Hematopoietic multipotent progenitor cell treated with erythropoietin and hydrocortisone succinate and interleukin-3 and kit ligand, for 6 days (in vitro differentiated cells): Measurements from ENCODE around the gene CLPTM1L.
"Not testable (repeated sequence)": the region's sequence is repeated elsewhere in the genome, so short reads cannot be mapped to it uniquely, and the experiment has no call there.

Experiments
- DNase-seq: peaks from one replicate; pipeline ENCODE4 v3.0.0-alpha.2; 2015

CLPTM1L gene

DNA sequence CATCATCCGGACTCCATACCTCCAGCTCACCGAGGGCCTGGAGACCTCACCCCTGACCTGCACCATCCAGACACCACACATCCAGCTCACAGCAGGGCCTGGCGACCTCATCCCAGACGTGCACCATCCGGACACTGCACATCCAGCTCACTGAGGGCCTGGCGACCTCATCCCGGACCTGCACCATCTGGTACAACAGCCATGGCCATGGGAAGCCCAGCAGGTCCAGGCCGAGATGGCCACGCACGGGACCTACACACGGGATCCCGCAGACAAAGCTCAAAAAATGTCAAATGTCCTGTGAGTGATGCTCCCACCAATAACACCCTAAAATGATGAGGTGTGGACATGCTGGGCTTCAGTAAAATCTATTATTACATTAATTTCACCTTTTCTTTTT is 59.8 kb downstream of the CLPTM1L start:
- no peak for DNase-seq

GRCh38 chr5:1284336-1284970 is 60.4 kb downstream of the CLPTM1L start:
- DNase-seq = not testable (repeated sequence)

- DNase-seq = not testable (repeated sequence)
Measured at GRCh38 chr5:1283729-1284041, 61.2 kb downstream of the CLPTM1L start.

- DNase-seq = not testable (repeated sequence)
Measured at GRCh38 chr5:1282993-1283728, 61.7 kb downstream of the CLPTM1L start.

- no peak for DNase-seq
Measured at GRCh38 chr5:1282131-1282992, 62.5 kb downstream of the CLPTM1L start.

- DNase-seq = no peak
Measured at GRCh38 chr5:1281038-1281882, 63.6 kb downstream of the CLPTM1L start.

GRCh38 chr5:1280177-1281037 is 64.5 kb downstream of the CLPTM1L start:
- DNase-seq = no peak

GRCh38 chr5:1279443-1280151 is 65.3 kb downstream of the CLPTM1L start:
- DNase-seq = no peak

- no peak for DNase-seq
Measured at GRCh38 chr5:1278656-1279442, 66.0 kb downstream of the CLPTM1L start.

DNA sequence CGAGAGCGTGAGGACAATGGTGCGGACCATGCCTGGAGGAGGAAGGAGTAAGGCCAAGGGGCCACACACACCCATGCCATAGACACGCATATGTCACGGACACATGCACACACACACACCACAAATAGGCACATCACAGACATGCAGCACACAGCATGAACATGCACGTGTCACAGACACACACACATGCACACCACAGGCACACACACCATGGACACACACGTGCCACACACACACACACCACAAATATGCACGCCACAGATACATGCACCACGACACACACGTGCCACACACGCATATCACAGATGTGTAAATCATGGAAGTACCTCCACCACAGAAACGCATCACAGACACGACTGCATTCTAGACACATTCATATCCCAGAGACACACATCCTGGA is 66.7 kb downstream of the CLPTM1L start:
- DNase-seq = no peak

DNA sequence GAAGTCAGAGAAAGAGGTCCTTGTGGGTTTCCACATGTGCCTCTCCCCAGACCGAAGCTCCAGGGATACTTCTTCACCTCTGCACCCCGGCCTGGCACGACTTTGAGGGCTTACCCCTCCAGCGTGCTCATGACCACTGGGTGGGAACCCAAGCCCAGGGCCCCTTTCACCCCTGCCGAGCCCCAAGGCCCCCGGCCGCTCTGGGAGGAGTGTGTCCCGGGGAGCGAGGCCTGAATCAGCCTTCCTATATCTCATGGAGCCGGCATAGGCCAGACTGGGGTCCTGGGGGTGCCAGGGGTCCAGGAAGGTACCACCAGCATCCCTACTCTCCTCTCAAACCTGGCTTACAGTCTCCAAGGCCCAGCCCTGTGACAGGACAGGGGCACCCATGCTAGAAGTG is 67.1 kb downstream of the CLPTM1L start:
- DNase-seq = no peak

- DNase-seq = no peak
Measured at GRCh38 chr5:1277331-1277730, 67.6 kb downstream of the CLPTM1L start.

GRCh38 chr5:1276930-1277329 is 68.0 kb downstream of the CLPTM1L start:
- DNase-seq = no peak

- not testable (repeated sequence) for DNase-seq
Measured at GRCh38 chr5:1275397-1276391, 69.2 kb downstream of the CLPTM1L start.

- no peak for DNase-seq
Measured at GRCh38 chr5:1274471-1274870, 70.4 kb downstream of the CLPTM1L start.

- DNase-seq = no peak
Measured at GRCh38 chr5:1273745-1274144, 71.2 kb downstream of the CLPTM1L start.

DNA sequence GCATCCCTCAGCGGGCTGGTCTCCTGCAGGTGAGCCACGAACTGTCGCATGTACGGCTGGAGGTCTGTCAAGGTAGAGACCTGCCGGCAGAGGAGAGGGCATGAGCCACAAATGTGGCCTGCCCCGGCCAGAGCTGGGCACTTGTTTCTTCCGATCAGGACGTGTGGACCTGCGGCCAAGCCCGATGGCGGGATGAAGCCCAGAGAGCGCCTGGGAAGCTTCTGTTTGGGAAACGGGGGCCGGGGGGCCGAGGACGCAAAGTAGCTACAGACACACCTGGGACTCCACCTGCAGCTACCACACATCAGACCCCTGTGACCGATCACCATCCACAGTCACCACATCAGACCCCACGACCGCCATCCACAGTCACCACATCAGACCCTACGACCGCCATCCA is 72.7 kb downstream of the CLPTM1L start:
- DNase-seq = no peak

DNA sequence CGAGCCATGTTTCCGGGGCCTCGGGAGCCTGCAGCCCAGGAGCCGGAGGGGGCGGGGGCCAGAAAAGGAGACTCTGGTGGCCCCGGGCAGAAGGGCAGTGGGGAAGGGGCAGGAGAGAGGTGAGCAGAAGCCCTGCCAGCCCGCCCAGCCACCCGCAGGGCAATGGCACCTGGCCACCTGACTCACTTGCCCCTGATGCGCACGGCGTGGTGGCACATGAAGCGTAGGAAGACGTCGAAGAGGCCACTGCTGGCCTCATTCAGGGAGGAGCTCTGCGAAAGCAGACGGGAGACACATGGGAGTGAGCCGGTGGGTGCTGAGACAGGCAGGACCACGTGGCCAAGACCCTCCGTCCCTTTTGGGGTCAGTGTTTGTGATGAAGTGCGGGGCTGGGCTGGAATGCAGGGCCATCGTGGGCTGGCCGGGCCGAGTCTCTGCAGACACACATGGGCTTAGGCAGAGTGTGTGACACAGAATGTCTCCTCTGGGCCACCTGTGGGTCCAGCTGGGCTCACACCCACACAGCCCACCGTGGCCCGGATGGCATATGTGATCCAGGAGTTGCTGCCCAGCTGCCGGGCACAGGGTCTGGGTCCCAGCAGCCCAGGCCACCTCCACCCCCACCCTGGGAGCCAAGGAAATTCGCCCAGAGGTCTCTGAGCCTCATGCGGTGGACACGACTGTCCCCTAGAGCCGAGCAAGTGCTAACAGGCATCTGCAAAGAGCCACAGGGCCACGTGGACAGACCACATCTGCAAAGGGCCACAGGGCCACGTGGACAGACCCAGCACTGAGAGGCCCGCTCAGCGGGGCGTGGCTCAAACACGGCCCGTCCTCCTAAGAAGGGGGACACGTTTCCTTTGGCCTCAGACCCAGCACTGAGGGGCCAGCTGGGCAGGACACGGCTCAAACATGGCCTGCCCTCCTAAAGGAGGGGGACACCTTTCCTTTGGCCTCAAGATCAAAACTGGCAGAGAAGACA is 73.7 kb downstream of the CLPTM1L start:
- DNase-seq = no peak
